Measurements from ENCODE around the gene MTREX.
A peak's percentile ranks its signal among the peaks of the same experiment; 100 is the strongest.
"Not testable (repeated sequence)": the region's sequence is repeated elsewhere in the genome, so short reads cannot be mapped to it uniquely, and the experiment has no call there.

MTREX gene

GRCh38 chr5:55307383-55308253 is at the start of gene MTREX, which contains the start of gene DHX29:
Gene MTREX (plus strand): TSS chr5:55307989. CDS start chr5:55308014, 25 bp downstream.
Gene DHX29 (minus strand): TSS chr5:55307694. CDS start chr5:55307573, 121 bp downstream.
- peak; percentile 90 for DNase-seq

DNA sequence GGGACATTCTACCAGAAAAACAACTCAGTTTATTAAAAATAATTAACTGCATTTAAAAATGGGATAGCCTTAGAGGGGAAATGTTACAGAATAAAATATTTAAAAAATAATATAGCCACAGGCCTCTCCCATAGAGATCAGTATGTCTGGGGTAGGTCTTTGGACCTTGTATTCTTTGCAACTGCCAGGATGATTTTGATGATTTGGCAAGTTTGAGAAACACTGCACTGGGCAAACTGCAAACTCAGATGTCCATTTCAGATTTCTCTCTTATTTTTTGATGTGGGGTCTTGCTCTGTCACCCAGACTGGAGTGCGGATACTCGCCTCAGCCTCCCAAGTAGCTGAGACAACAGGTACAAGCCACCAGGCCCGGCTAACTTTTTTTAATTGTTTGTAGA is 49.5 kb upstream of the MTREX start:
- no peak for DNase-seq

- DNase-seq, result no peak
These were observed 31.0 kb upstream of the MTREX start for GRCh38 chr5:55276771-55277170.

- DNase-seq, result peak; percentile 75
These were observed 29.0 kb upstream of the MTREX start for GRCh38 chr5:55278778-55279177.

GRCh38 chr5:55286411-55286933 is 21.3 kb upstream of the MTREX start:
- DNase-seq, result no peak

GRCh38 chr5:55289808-55290207 is 18.0 kb upstream of the MTREX start:
- no peak for DNase-seq

DNA sequence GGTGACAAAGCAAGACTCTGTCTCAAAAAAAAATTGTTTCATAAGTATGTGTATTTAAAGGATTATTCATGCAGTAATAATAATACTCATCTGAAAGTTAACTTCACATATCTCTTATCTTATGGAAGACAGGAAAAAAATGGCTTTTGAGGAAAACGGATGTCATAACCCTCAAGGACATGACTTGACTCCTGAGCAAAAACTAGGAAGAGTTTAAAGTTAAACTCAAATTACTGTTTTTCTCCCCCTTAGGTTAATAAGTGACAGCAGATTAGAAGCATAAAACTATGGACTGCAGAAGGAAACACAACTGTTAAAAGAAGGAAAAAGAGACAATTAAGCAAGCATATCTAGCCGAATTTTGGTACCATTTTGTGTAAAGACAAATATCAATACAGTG is 16.8 kb upstream of the MTREX start:
- DNase-seq, result no peak

GRCh38 chr5:55294935-55295334 is 12.9 kb upstream of the MTREX start:
- DNase-seq, result no peak

- no peak for DNase-seq
These were observed 6.9 kb upstream of the MTREX start for GRCh38 chr5:55300890-55301289.

DNA sequence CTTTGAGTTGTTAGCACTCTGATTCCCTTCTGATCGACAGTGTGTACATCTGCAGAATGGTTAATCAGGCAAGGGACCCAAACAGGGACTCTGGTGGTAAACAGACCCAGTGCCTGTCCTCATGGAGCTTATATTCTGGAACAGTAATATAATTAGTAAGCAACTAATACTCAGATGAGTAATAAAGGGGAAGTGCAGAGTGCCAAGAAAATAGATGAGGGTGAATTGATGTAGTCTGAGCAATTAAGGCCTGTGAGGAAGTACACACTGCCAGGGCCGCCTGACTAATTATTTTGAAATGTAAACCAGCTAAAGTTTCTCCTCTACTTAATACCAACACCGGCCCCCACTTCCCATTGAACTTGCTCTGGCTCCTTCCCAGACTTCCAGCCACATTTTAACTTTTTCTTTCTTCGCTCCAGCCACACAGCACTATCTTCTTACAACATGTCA is 4.5 kb upstream of the MTREX start:
- DNase-seq, result peak; percentile 99

- no peak for DNase-seq
These were observed 3.2 kb upstream of the MTREX start for GRCh38 chr5:55304584-55304983.

GRCh38 chr5:55305345-55305744 is 2.4 kb upstream of the MTREX start:
- DNase-seq, result no peak

GRCh38 chr5:55306641-55307382 is 977 bp upstream of the MTREX start:
- no peak for DNase-seq

DNA sequence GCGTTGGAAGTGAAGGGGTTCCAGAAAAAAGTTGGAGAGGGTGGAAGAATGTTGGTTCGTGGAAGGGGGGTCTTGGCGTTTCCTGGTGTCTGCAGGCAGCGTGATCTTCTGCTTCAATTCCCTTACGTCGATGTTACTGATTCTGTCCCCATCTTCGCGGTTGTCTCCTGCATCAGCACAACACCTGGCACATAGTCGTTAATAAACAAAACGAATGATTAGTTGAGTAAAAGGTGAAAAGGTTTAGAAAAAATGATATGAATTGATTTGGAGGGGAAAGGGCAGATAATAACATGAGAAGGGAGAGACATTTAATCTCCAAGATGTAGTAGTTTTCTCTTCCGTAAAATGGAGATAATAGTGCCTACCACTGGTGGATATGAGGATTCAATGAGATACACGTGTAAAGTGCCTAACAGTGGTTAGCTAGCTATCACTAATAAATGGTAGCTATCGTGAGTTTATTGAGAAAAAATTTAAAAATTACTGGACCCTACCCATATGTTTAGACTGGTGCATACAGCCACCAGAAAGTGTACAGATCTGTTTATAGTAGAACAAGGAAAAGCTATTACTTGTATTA is 556 bp downstream of the MTREX start:
- peak; percentile 31 for DNase-seq

DNA sequence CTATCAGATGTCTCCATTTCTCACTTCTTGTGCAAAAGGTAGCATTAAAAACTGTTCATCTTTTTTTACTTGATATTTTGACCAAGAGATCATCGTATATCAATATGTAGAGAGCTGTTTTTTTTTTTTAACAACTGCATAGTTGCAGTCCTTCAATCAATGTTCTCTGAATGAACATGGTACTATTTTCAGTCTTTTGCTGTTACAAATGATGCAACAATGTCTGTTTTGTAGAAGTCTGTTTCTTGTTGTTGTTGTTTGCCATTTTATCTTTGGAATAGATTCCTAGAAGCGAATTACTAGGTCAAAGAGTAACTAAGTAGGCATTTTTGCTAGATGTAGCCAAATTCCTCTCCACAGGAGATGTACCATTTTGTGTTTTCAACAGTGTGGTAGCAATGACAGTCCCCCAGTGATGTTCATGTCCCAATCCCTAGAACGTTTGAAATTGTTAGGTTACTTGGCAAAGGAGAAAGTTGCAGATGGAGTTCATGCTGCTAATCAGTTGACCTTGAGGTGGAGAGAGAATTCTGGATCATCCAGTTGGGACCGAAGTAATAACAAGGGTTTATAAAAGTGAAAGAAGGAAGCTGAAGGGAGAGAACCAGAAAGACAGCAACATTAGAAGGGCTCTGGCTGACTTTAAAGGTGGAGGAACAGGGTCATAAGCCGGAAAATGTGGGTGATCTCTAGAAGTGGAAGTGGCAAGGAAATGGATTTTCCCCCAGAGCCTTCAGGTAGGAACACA is 6.3 kb downstream of the MTREX start:
- no peak for DNase-seq

- no peak for DNase-seq
These were observed 8.5 kb downstream of the MTREX start for GRCh38 chr5:55316289-55316688.

- no peak for DNase-seq
These were observed 9.0 kb downstream of the MTREX start for GRCh38 chr5:55316837-55317236.

- DNase-seq, result not testable (repeated sequence)
These were observed 10.4 kb downstream of the MTREX start for GRCh38 chr5:55318237-55318636.

GRCh38 chr5:55319491-55319890 is 11.7 kb downstream of the MTREX start:
- DNase-seq, result no peak

GRCh38 chr5:55320571-55320970 is 12.8 kb downstream of the MTREX start:
- DNase-seq, result peak; percentile 71

GRCh38 chr5:55324006-55324405 is 16.2 kb downstream of the MTREX start:
- DNase-seq, result no peak

DNA sequence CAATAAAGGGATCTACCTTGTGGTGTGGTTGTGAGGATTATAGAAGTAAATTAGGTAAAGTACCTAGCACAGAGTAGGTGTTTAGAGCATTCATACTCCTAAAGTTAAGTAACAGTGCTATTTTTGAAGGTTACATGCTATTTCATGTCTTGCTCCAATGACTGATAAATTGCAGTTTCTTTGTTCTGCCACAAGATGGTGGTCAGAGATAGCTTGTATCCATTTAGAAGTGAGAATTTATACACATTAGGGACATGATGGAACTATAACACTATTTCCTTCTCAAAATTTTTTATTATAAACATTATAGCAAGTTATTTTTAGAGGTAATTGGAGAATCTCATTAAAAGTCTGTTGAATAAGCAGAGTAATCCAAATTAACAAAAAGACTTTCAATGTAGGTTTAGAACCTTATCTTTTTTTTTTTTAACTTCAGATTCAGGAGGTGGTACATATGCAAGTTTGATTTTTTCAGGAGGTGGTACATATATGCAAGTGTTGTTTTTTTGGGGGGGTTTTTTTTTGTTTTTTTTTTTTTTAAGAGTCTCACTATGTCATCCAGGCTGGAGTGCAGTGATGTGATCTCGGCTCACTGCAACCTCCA is 17.1 kb downstream of the MTREX start:
- DNase-seq, result peak; percentile 55

Data from HCEC 1CT (cell line).